Epithelial cell of alveolus of lung (primary cell): ENCODE measurements around the gene SEC23IP. TPM values are rescaled to one million over a fixed set of nuclear protein-coding genes. Genes with fewer than 3 reads are reported as not detected.

Source experiments
- total RNA-seq: library from RNA; depleted of rRNA; stranded (reverse); fragments of >200 nt; gene quantifications from 2 replicates; pipeline ENCODE4 v1.2.1, GENCODE V29; 2015

Gene SEC23IP
- total RNA-seq: 22.8 and 24.5 TPM in 2 replicates

GRCh38 chr10:119892188-119893065 lies at the start of gene SEC23IP:
TSS of gene SEC23IP (plus strand) at chr10:119892730. CDS start at chr10:119892783, 53 bp downstream.

DNA sequence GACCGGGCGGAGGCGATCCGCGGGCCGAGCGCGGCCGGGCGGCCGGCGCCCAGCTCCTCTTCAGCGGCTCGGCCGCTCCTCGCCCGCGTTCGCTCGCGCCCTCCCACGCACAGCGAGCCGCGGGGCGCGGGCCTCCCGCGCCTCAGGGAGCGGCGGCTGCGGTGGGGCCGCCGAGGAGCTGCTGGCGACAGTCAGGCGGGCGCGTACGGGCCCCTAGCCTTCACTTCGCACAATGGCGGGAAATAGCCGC lies 20.0 kb upstream of the SEC23IP start, which contains the start of gene MCMBP:
Gene MCMBP (minus strand): TSS at position 234 of the 250 bp plus-strand sequence. CDS start 259 bp downstream, outside the sequence.

Other genes starting within 250 kb of the SEC23IP start
- 38.8 and 44.2 TPM in 2 replicates for gene BAG3, start 241.3 kb upstream of the SEC23IP start, total RNA-seq
- gene INPP5F, start 166.7 kb upstream of the SEC23IP start, total RNA-seq: 11.3 and 18.9 TPM in 2 replicates
- gene MCMBP, start 19.9 kb upstream of the SEC23IP start, total RNA-seq: 38.6 and 45.0 TPM in 2 replicates